DOHH2 (cell line): ENCODE data around the gene FAM227A.

Experiments
- H3F3A ChIP-seq: fragments of 200-600 bp; sonication (generic), shearing (Covaris generic); 2 replicates; pipeline ENCODE4 v1.6.0; 2016; ENCODE audit warnings: antibody characterized with exemption, mild to moderate bottlenecking; ENCODE audit not compliant: control insufficient read depth, insufficient read depth
- H3K27ac ChIP-seq: fragments of 200-600 bp; sonication (generic); 2 replicates; pipeline ENCODE4 v1.5.1; 2014; ENCODE audit warnings: low read depth, mild to moderate bottlenecking, low read length, moderate library complexity
- H3K27me3 ChIP-seq: fragments of 200-600 bp; sonication (generic); 2 replicates; pipeline ENCODE4 v1.6.1; 2014; ENCODE audit warnings: mild to moderate bottlenecking, low read length, mixed read lengths; ENCODE audit not compliant: control insufficient read depth
- H3K36me3 ChIP-seq: fragments of 200-600 bp; sonication (generic); 2 replicates; pipeline ENCODE4 v1.6.1; 2014; ENCODE audit warnings: mild to moderate bottlenecking, low read length, moderate library complexity, mixed read lengths; ENCODE audit not compliant: control insufficient read depth
- H3K4me1 ChIP-seq: fragments of 200-600 bp; sonication (generic); 2 replicates; pipeline ENCODE4 v1.6.1; 2014; ENCODE audit warnings: mild to moderate bottlenecking, low read length, mixed read lengths; ENCODE audit not compliant: control insufficient read depth
- H3K4me2 ChIP-seq: fragments of 200-600 bp; sonication (generic); 2 replicates; pipeline ENCODE4 v1.6.0; 2014; ENCODE audit warnings: mild to moderate bottlenecking, low read length, moderate library complexity
- H3K4me3 ChIP-seq: fragments of 200-600 bp; sonication (generic); 2 replicates; pipeline ENCODE4 v1.5.1; 2014; ENCODE audit warnings: mild to moderate bottlenecking, low read length, mixed read lengths
- H3K79me2 ChIP-seq: fragments of 200-600 bp; sonication (generic); 2 replicates; pipeline ENCODE4 v1.6.1; 2014; ENCODE audit warnings: mild to moderate bottlenecking, low read length, mixed read lengths; ENCODE audit not compliant: control insufficient read depth
- H3K9me2 ChIP-seq: fragments of 200-600 bp; sonication (generic); replicated peaks from 2 replicates; pipeline ENCODE4 v1.6.1; 2014; ENCODE audit warnings: mild to moderate bottlenecking, low read length, mixed read lengths; ENCODE audit not compliant: control insufficient read depth
- H3K9me3 ChIP-seq: fragments of 200-600 bp; sonication (generic); 2 replicates; pipeline ENCODE4 v1.6.1; 2014; ENCODE audit warnings: antibody characterized with exemption, low read length, mixed read lengths; ENCODE audit not compliant: control insufficient read depth, insufficient read depth
- H4K20me1 ChIP-seq: fragments of 200-600 bp; sonication (generic); 2 replicates; pipeline ENCODE4 v1.6.0; 2014; ENCODE audit warnings: low read depth, mild to moderate bottlenecking, antibody characterized with exemption, low read length, moderate library complexity; ENCODE audit not compliant: control insufficient read depth, insufficient read depth
- EZH2phosphoT487 ChIP-seq: fragments of 200-600 bp; sonication (generic); IDR thresholded peaks from 2 replicates; pipeline ENCODE4 v1.6.1; 2017; ENCODE audit warnings: borderline replicate concordance, mild to moderate bottlenecking, antibody characterized with exemption, low read length, moderate library complexity, mixed read lengths
- TF ChIP-seq, protein P1 (sequence below): fragments of 200-600 bp; sonication (generic); IDR thresholded peaks from one replicate; pipeline ENCODE4 v1.5.1; 2014; ENCODE audit warnings: antibody characterized with exemption, mild to moderate bottlenecking, low read depth, low read length; ENCODE audit not compliant: poor library complexity, severe bottlenecking

Gene FAM227A

DNA sequence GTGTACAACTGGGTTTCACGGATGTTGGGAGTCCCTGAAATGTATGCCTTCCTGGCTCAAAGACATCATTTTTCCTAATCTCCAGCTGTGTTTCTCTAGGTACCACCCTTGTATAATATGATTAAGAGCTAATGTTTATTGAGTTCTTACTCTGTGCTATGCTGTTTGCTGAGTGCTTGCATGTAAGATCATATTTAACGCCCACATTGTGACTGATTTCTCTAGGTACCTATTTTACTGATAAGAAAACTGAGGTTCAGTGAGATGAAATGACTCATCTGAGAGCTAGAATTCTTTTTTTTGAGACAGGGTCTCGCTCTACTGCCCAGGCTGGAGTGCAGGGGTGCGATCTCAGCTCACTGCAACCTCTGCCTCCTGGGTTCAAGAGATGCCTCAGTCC lies 42.6 kb downstream of the FAM227A start:
- no peak overlapping the region for H3K27ac ChIP-seq
- TF ChIP-seq EZH2phosphoT487: no peak
- TF ChIP-seq, protein P1, sequence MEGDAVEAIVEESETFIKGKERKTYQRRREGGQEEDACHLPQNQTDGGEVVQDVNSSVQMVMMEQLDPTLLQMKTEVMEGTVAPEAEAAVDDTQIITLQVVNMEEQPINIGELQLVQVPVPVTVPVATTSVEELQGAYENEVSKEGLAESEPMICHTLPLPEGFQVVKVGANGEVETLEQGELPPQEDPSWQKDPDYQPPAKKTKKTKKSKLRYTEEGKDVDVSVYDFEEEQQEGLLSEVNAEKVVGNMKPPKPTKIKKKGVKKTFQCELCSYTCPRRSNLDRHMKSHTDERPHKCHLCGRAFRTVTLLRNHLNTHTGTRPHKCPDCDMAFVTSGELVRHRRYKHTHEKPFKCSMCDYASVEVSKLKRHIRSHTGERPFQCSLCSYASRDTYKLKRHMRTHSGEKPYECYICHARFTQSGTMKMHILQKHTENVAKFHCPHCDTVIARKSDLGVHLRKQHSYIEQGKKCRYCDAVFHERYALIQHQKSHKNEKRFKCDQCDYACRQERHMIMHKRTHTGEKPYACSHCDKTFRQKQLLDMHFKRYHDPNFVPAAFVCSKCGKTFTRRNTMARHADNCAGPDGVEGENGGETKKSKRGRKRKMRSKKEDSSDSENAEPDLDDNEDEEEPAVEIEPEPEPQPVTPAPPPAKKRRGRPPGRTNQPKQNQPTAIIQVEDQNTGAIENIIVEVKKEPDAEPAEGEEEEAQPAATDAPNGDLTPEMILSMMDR: no peak
- H3K9me3 ChIP-seq: no peaks in the 10 kb centered on the region
- H4K20me1 ChIP-seq: no peaks in the 10 kb centered on the region
- no peaks in the 10 kb centered on the region for H3K27me3 ChIP-seq
- peaks cover 13% of the 10 kb centered on the region for H3K4me1 ChIP-seq
- no peaks in the 10 kb centered on the region for H3K79me2 ChIP-seq
- no peak overlapping the region for H3K4me2 ChIP-seq
- H3K4me3 ChIP-seq: no peak overlapping the region
- H3K9me2 ChIP-seq: no peaks in the 10 kb centered on the region
- H3F3A ChIP-seq: 0 out of 2 replicates have a peak, but pooled peaks cover 2% of the 10 kb centered on the region
- H3K36me3 ChIP-seq: no peaks in the 10 kb centered on the region

DNA sequence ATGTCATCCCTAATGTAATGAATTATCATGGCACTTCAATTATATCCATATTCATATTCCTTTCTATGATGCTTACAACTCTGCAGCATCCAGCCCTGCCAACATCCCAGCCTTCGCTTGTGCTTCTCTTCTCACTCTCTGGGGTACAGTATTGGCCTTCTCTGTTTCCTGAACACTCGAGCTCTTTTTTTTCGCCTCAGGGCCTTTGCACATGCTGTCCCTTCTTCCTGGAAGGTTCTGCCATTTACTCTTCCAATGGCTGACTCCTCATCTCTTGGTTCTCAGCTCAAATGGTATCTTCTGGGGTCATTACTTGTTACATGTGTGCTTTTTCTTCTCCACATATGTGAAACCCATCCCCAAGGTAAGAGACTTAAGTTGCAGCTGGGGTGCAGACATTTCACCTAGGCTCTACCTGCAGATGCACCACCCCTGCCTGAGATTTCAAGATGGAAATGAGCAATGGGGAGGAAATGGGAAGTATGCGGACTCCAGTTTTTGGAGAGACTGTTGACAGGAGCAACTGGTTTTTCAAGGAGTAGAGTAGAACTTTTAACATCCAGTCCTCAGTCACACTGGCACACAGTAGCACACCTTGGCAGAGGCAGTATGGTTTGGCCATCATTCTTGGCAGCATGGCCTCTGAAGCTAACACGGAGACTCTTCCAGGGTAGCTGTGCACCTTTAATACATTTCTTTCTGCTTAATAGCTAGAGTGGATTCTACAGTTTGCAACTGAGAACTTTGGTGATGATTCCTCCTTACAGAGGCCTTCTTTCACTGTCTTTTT lies 43.8 kb downstream of the FAM227A start:
- Histone ChIP-seq H3K4me2 (no peak overlapping the region), H3K79me2 (no peaks in the 10 kb centered on the region), H3F3A (0 out of 2 replicates have a peak, but pooled peaks cover 2% of the 10 kb centered on the region), H3K4me3 (no peak overlapping the region), H4K20me1 (no peaks in the 10 kb centered on the region), H3K9me2 (no peaks in the 10 kb centered on the region), H3K27me3 (no peaks in the 10 kb centered on the region), H3K27ac (no peak overlapping the region), H3K9me3 (no peaks in the 10 kb centered on the region), H3K36me3 (no peaks in the 10 kb centered on the region), H3K4me1 (peaks cover 6% of the 10 kb centered on the region)
- TF ChIP-seq EZH2phosphoT487: no peak
- TF ChIP-seq, protein P1: no peak

DNA sequence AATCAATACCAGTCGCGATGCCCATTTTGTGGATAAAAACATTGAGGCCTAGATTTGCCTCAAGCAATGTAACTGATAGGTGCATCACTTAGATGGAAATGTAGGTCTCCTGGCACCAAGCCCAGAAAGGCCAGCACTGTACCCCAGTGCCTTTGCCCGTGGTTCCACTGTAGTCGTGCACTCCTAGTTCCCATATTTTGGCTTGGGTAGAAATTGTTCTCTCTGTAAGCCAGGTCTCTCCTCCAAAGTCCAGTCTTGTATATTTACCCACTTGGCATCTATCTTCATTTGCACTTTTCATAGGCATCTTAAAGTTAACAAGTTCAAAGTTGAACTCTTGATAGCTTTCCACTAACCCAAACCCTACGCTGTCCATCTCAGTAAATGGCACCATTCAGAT lies 44.6 kb downstream of the FAM227A start:
- Histone ChIP-seq H4K20me1 (no peaks in the 10 kb centered on the region), H3K36me3 (no peaks in the 10 kb centered on the region), H3K27me3 (no peaks in the 10 kb centered on the region), H3K4me3 (no peak overlapping the region), H3K9me2 (no peaks in the 10 kb centered on the region), H3K9me3 (no peaks in the 10 kb centered on the region), H3K27ac (no peak overlapping the region), H3K79me2 (no peaks in the 10 kb centered on the region), H3K4me1 (peaks cover 5% of the 10 kb centered on the region), H3K4me2 (no peak overlapping the region), H3F3A (0 out of 2 replicates have a peak, but pooled peaks cover 2% of the 10 kb centered on the region)
- TF ChIP-seq, protein P1: no peak
- TF ChIP-seq EZH2phosphoT487: no peak
